Astrocyte (in vitro differentiated cells and primary cell): Measurements from ENCODE around the gene TBRG4. TPM values are rescaled to one million over a fixed set of nuclear protein-coding genes. Genes with fewer than 3 reads are reported as not detected.
A peak's percentile ranks its signal among the peaks of the same experiment; 100 is the strongest.

ENCODE experiments used
- DNase-seq: peaks from one replicate; pipeline ENCODE4 v3.0.0-alpha.2; 2010; ENCODE audit warnings: low read depth
- FAIRE-seq: peaks from 2 replicates; lab custom pipeline; 2011; peaks lifted over from hg19 to GRCh38; lab: Jason Lieb, UNC
- H2AFZ ChIP-seq: 2 replicates; pipeline ENCODE4 v1.6.0; 2012; ENCODE audit warnings: low read depth, low read length, inconsistent platforms
- H3K27ac ChIP-seq: 2 replicates; pipeline ENCODE4 v1.5.1; 2011; ENCODE audit warnings: low read depth, low read length, inconsistent platforms
- H3K27me3 ChIP-seq: 2 replicates; pipeline ENCODE4 v1.6.0; 2011; ENCODE audit warnings: low read length, inconsistent platforms; ENCODE audit not compliant: insufficient read depth
- H3K36me3 ChIP-seq: 2 replicates; pipeline ENCODE4 v1.5.1; 2011; ENCODE audit warnings: low read length, inconsistent platforms; ENCODE audit not compliant: insufficient read depth
- H3K4me1 ChIP-seq: 2 replicates; pipeline ENCODE4 v1.5.1; 2011; ENCODE audit warnings: low read length, inconsistent platforms; ENCODE audit not compliant: insufficient read depth
- H3K4me2 ChIP-seq: 2 replicates; pipeline ENCODE4 v1.6.0; 2012; ENCODE audit warnings: low read length, inconsistent platforms
- H3K4me3 ChIP-seq: 2 replicates; pipeline ENCODE4 v1.5.1; 2011; ENCODE audit warnings: low read depth, mild to moderate bottlenecking, low read length, inconsistent platforms; ENCODE audit not compliant: insufficient read depth
- H3K79me2 ChIP-seq: 2 replicates; pipeline ENCODE4 v1.6.0; 2012; ENCODE audit warnings: mild to moderate bottlenecking, low read length, inconsistent platforms; ENCODE audit not compliant: insufficient read depth
- H3K9ac ChIP-seq: 2 replicates; pipeline ENCODE4 v1.6.0; 2012; ENCODE audit warnings: mild to moderate bottlenecking, low read length, inconsistent platforms
- H3K9me3 ChIP-seq: 2 replicates; pipeline ENCODE4 v1.5.1; 2012; ENCODE audit warnings: low read depth, mild to moderate bottlenecking, low read length, inconsistent platforms; ENCODE audit not compliant: insufficient read depth
- H4K20me1 ChIP-seq: 2 replicates; pipeline ENCODE4 v1.6.0; 2012; ENCODE audit warnings: low read length, inconsistent platforms; ENCODE audit not compliant: insufficient read depth
- H3K27ac Mint-ChIP-seq: one replicate; pipeline ENCODE4 v1.8.0; 2021; ENCODE audit warnings: mild to moderate bottlenecking, mixed read lengths; ENCODE audit not compliant: unreplicated experiment
- H3K27me3 Mint-ChIP-seq: one replicate; pipeline ENCODE4 v1.8.0; 2021; ENCODE audit warnings: low read depth, mixed read lengths; ENCODE audit not compliant: unreplicated experiment
- H3K36me3 Mint-ChIP-seq: one replicate; pipeline ENCODE4 v1.8.0; 2021; ENCODE audit warnings: low read depth, mixed read lengths; ENCODE audit not compliant: unreplicated experiment
- H3K4me1 Mint-ChIP-seq: one replicate; pipeline ENCODE4 v1.8.0; 2021; ENCODE audit warnings: low read depth, mixed read lengths; ENCODE audit not compliant: unreplicated experiment
- H3K4me3 Mint-ChIP-seq: one replicate; pipeline ENCODE4 v1.8.0; 2021; ENCODE audit warnings: mild to moderate bottlenecking, moderate library complexity, mixed read lengths; ENCODE audit not compliant: unreplicated experiment
- H3K9me3 Mint-ChIP-seq: one replicate; pipeline ENCODE4 v1.8.0; 2021; ENCODE audit warnings: mild to moderate bottlenecking, mixed read lengths; ENCODE audit not compliant: unreplicated experiment
- EZH2 ChIP-seq: IDR thresholded peaks from 2 replicates; pipeline ENCODE4 v1.6.1; 2012; ENCODE audit warnings: mild to moderate bottlenecking, low read length, inconsistent platforms; ENCODE audit not compliant: insufficient read depth
- total RNA-seq: library from RNA; stranded (reverse); gene quantifications from 2 replicates; pipeline ENCODE4 v1.2.1, GENCODE V29; 2021
- TF ChIP-seq, protein P1 (sequence below): IDR thresholded peaks from 2 replicates; pipeline ENCODE4 v1.5.1; 2011; ENCODE audit warnings: low read depth, mild to moderate bottlenecking, inconsistent platforms, low read length, moderate library complexity; ENCODE audit not compliant: insufficient read depth

The TBRG4 gene
- total RNA-seq, 1 donor from 2014 or later, result 65.2 TPM

DNA sequence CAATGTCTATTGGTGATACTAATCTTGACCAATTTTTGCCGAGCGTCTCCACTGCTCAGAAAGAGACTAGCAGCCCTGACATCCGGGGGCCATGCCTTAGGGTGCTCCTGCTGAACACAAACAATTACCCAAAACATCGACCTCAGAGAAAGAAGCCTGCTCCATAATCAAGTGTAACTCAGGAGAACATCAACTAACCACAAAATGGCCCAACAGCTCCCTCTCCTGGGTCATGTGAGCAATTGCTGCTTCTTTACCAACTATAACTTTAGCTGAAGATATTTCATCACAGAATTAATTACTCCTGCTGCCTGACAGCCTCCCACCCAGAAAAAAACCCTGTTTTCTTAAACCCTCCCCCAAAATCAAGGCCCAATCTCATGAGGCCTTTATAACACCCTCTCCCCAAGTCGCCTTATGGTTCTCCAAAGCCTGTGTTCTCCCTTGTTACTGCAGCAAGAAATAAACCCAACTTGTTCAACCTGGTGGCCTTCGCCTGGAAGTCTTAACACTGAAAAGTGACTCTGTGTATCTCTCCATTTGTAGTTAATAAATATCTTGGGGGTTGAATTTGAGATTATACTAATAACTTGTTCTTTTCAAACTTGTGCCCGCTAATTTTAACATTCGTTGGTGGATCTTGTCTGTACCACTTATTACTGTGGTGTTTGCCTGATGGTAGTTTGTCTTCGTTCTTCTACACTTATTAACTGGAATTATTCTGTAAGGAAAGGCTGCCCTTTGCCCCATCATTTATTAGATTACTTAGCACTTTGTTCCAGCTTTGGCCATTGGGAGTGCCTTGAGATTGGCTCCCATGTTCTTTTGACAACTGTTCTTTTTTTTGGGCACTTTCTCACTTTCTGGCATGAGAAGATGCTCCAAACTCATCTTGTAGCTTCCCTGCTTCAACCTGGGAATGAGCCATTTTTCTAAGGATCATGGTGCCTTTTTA lies 24.9 kb upstream of the TBRG4 start:
- no peak overlapping the region for H3K27ac Mint-ChIP-seq
- Histone ChIP-seq H4K20me1 (no peaks in the 10 kb centered on the region), H3K36me3 (no peaks in the 10 kb centered on the region), H3K9ac (no peak overlapping the region), H3K4me1 (no peaks in the 10 kb centered on the region), H3K79me2 (no peaks in the 10 kb centered on the region), H2AFZ (no peak overlapping the region), H3K4me3 (no peak overlapping the region), H3K27me3 (peaks cover 11% of the 10 kb centered on the region), H3K27ac (no peak overlapping the region), H3K9me3 (no peaks in the 10 kb centered on the region), H3K4me2 (no peak overlapping the region)
- H3K27me3 Mint-ChIP-seq, result peaks cover 22% of the 10 kb centered on the region
- DNase-seq, result peak; percentile 50
- FAIRE-seq, result peak; percentile 29
- H3K4me3 Mint-ChIP-seq, result no peak overlapping the region
- no peaks in the 10 kb centered on the region for H3K4me1 Mint-ChIP-seq
- H3K36me3 Mint-ChIP-seq, result no peaks in the 10 kb centered on the region
- TF ChIP-seq, protein P1, sequence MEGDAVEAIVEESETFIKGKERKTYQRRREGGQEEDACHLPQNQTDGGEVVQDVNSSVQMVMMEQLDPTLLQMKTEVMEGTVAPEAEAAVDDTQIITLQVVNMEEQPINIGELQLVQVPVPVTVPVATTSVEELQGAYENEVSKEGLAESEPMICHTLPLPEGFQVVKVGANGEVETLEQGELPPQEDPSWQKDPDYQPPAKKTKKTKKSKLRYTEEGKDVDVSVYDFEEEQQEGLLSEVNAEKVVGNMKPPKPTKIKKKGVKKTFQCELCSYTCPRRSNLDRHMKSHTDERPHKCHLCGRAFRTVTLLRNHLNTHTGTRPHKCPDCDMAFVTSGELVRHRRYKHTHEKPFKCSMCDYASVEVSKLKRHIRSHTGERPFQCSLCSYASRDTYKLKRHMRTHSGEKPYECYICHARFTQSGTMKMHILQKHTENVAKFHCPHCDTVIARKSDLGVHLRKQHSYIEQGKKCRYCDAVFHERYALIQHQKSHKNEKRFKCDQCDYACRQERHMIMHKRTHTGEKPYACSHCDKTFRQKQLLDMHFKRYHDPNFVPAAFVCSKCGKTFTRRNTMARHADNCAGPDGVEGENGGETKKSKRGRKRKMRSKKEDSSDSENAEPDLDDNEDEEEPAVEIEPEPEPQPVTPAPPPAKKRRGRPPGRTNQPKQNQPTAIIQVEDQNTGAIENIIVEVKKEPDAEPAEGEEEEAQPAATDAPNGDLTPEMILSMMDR, result peak; percentile 94
- no peak for TF ChIP-seq EZH2
- no peaks in the 10 kb centered on the region for H3K9me3 Mint-ChIP-seq

DNA sequence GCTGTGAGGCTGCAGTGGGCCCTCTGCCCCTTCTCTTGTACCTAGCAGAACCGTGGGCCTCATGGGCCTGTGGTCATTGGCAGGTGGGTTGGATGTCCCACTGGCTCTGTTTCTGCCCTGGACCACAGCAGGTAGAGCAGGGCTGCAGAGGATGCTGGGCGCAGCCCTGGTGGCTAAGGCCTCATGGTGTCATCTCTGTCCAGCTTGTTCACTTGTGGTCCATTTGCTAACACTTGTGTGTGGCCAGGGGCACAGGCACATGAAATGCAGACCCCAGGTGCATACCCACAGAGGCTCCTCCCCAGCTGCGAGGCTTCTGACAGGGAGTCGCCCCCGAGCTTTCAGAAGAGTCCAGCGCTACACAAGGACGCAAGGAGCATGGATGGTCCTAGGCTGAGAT lies 22.4 kb upstream of the TBRG4 start:
- H3K9me3 ChIP-seq, result no peaks in the 10 kb centered on the region
- Mint-ChIP-seq H3K36me3 (no peaks in the 10 kb centered on the region), H3K27ac (no peak overlapping the region), H3K4me3 (no peak overlapping the region), H3K4me1 (no peaks in the 10 kb centered on the region), H3K27me3 (peaks cover 32% of the 10 kb centered on the region), H3K9me3 (no peaks in the 10 kb centered on the region)
- H3K9ac ChIP-seq, result no peak overlapping the region
- H3K4me3 ChIP-seq, result no peak overlapping the region
- no peaks in the 10 kb centered on the region for H3K4me1 ChIP-seq
- DNase-seq (no peak), FAIRE-seq (no peak)
- H3K36me3 ChIP-seq, result no peaks in the 10 kb centered on the region
- H3K79me2 ChIP-seq, result no peaks in the 10 kb centered on the region
- TF ChIP-seq, protein P1, result no peak
- H4K20me1 ChIP-seq, result no peaks in the 10 kb centered on the region
- H3K27ac ChIP-seq, result no peak overlapping the region
- H3K27me3 ChIP-seq, result peaks cover 11% of the 10 kb centered on the region
- H3K4me2 ChIP-seq, result no peak overlapping the region
- H2AFZ ChIP-seq, result no peak overlapping the region

DNA sequence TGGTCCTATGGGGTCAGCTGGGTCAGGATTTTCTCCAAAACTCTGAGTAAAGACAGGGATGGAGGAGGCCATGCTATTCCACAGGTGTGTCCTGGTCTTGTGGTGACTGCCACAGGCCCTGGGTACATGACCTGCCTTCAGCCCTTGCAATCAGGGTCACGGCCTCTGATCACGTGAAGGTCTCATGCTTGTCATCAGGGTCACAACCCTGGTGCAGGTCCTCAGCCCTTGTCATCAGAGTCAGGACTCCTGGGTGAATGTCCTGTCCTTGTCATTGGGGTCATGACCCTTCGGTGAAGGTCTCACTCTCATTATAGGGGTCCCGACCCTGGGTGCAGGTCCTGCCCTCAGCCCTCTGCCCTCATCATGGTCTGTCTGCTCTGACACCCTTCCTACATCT lies 21.9 kb upstream of the TBRG4 start:
- no peaks in the 10 kb centered on the region for H3K36me3 ChIP-seq
- no peaks in the 10 kb centered on the region for H3K9me3 ChIP-seq
- H3K9ac ChIP-seq, result no peak overlapping the region
- no peaks in the 10 kb centered on the region for H3K79me2 ChIP-seq
- H3K4me1 ChIP-seq, result no peaks in the 10 kb centered on the region
- no peaks in the 10 kb centered on the region for H3K9me3 Mint-ChIP-seq
- H3K4me3 ChIP-seq, result no peak overlapping the region
- no peaks in the 10 kb centered on the region for H3K36me3 Mint-ChIP-seq
- TF ChIP-seq, protein P1, result no peak
- TF ChIP-seq EZH2, result no peak
- no peak for FAIRE-seq
- H3K27ac ChIP-seq, result no peak overlapping the region
- H3K4me3 Mint-ChIP-seq, result no peak overlapping the region
- H3K27me3 Mint-ChIP-seq, result peaks cover 32% of the 10 kb centered on the region
- no peak overlapping the region for H2AFZ ChIP-seq
- no peak overlapping the region for H3K4me2 ChIP-seq
- H3K27me3 ChIP-seq, result peaks cover 8% of the 10 kb centered on the region
- no peak overlapping the region for H3K27ac Mint-ChIP-seq
- H4K20me1 ChIP-seq, result no peaks in the 10 kb centered on the region
- DNase-seq, result no peak
- no peaks in the 10 kb centered on the region for H3K4me1 Mint-ChIP-seq
